COLO668 (cell line): ENCODE data around the gene PRSS1.
"Not testable (repeated sequence)": the region's sequence is repeated elsewhere in the genome, so short reads cannot be mapped to it uniquely, and the experiment has no call there.

ENCODE experiments used
- DNase-seq: peaks from one replicate; lab custom pipeline; 2025; ENCODE audit not compliant: unreplicated experiment; lab: John Stamatoyannopoulos, UW

Gene PRSS1

GRCh38 chr7:142745745-142746144 is 3.5 kb upstream of the PRSS1 start:
- DNase-seq, result no peak

- DNase-seq, result no peak
Measured at GRCh38 chr7:142746264-142746663, 3.0 kb upstream of the PRSS1 start.

GRCh38 chr7:142748410-142748809 is 862 bp upstream of the PRSS1 start:
- DNase-seq, result not testable (repeated sequence)

GRCh38 chr7:142750321-142750938 is 1.2 kb downstream of the PRSS1 start:
- DNase-seq, result no peak

GRCh38 chr7:142751526-142752175 is 2.4 kb downstream of the PRSS1 start:
- not testable (repeated sequence) for DNase-seq

GRCh38 chr7:142752376-142753225 is 3.3 kb downstream of the PRSS1 start:
- no peak for DNase-seq

GRCh38 chr7:142753366-142753765 is 4.1 kb downstream of the PRSS1 start:
- no peak for DNase-seq

- DNase-seq, result not testable (repeated sequence)
Measured at GRCh38 chr7:142753925-142754491, 4.7 kb downstream of the PRSS1 start.

- no peak for DNase-seq
Measured at GRCh38 chr7:142754681-142755575, 5.7 kb downstream of the PRSS1 start.

- not testable (repeated sequence) for DNase-seq
Measured at GRCh38 chr7:142758312-142758711, 9.0 kb downstream of the PRSS1 start.

GRCh38 chr7:142759433-142759832 is 10.2 kb downstream of the PRSS1 start:
- DNase-seq, result no peak

GRCh38 chr7:142760071-142760642 is 10.9 kb downstream of the PRSS1 start:
- DNase-seq, result no peak

GRCh38 chr7:142761606-142762005 is 12.3 kb downstream of the PRSS1 start:
- DNase-seq, result not testable (repeated sequence)

GRCh38 chr7:142762104-142762503 is 12.8 kb downstream of the PRSS1 start:
- DNase-seq, result no peak

- no peak for DNase-seq
Measured at GRCh38 chr7:142767451-142767850, 18.2 kb downstream of the PRSS1 start.

GRCh38 chr7:142767861-142768260 is 18.6 kb downstream of the PRSS1 start:
- DNase-seq, result no peak

GRCh38 chr7:142768885-142769284 is 19.6 kb downstream of the PRSS1 start:
- DNase-seq, result not testable (repeated sequence)

- DNase-seq, result peak; percentile 29
Measured at GRCh38 chr7:142770661-142771352, 21.5 kb downstream of the PRSS1 start, which contains the start of gene PRSS2. TSS of gene PRSS2 (plus strand) at chr7:142770970. CDS start at chr7:142770983, 13 bp downstream.

GRCh38 chr7:142771353-142771723 is 22.1 kb downstream of the PRSS1 start:
- peak; percentile 37 for DNase-seq
